Hepatocyte (in vitro differentiated cells): ENCODE data around the gene ZNF254. TPM values are rescaled to one million over a fixed set of nuclear protein-coding genes. Genes with fewer than 3 reads are reported as not detected.

Experiments
- DNase-seq: peaks from one replicate; pipeline ENCODE4 v3.0.0-alpha.2; 2016; ENCODE audit warnings: low spot score
- H2AFZ ChIP-seq: fragments of 200-600 bp; sonication (generic); 2 replicates; pipeline ENCODE4 v1.6.0; 2016; ENCODE audit warnings: antibody characterized with exemption, mild to moderate bottlenecking
- H3K27ac ChIP-seq: fragments of 200-600 bp; sonication (generic); 2 replicates; pipeline ENCODE4 v1.5.1; 2016; ENCODE audit warnings: mild to moderate bottlenecking
- H3K27me3 ChIP-seq: fragments of 200-600 bp; sonication (generic); 2 replicates; pipeline ENCODE4 v1.6.1; 2016
- H3K36me3 ChIP-seq: fragments of 200-600 bp; sonication (generic); replicated peaks from 2 replicates; pipeline ENCODE4 v1.5.1; 2016; ENCODE audit warnings: low read depth; ENCODE audit not compliant: insufficient read depth
- H3K4me1 ChIP-seq: fragments of 200-600 bp; sonication (generic); 2 replicates; pipeline ENCODE4 v1.5.1; 2016; ENCODE audit warnings: mild to moderate bottlenecking, moderate library complexity; ENCODE audit not compliant: insufficient read depth
- H3K4me2 ChIP-seq: fragments of 200-600 bp; sonication (generic); 2 replicates; pipeline ENCODE4 v1.6.0; 2016
- H3K4me3 ChIP-seq: fragments of 200-600 bp; sonication (generic); 2 replicates; pipeline ENCODE4 v1.5.1; 2016; ENCODE audit warnings: mild to moderate bottlenecking
- H3K79me2 ChIP-seq: fragments of 200-600 bp; sonication (generic); 2 replicates; pipeline ENCODE4 v1.6.0; 2017; ENCODE audit warnings: mild to moderate bottlenecking
- H3K9me2 ChIP-seq: fragments of 200-600 bp; sonication (generic); replicated peaks from 2 replicates; pipeline ENCODE4 v1.6.0; 2017; ENCODE audit warnings: mild to moderate bottlenecking; ENCODE audit not compliant: insufficient read depth
- H3K9me3 ChIP-seq: fragments of 200-600 bp; sonication (generic); 2 replicates; pipeline ENCODE4 v1.5.1; 2016; ENCODE audit warnings: low read depth, mild to moderate bottlenecking
- H4K20me1 ChIP-seq: fragments of 200-600 bp; sonication (generic); 2 replicates; pipeline ENCODE4 v1.6.0; 2016; ENCODE audit warnings: mild to moderate bottlenecking; ENCODE audit not compliant: insufficient read depth, poor library complexity, severe bottlenecking
- EZH2 ChIP-seq: fragments of 200-600 bp; sonication (generic); IDR thresholded peaks from 2 replicates; pipeline ENCODE4 v1.6.1; 2016; ENCODE audit warnings: antibody characterized with exemption, mild to moderate bottlenecking, borderline replicate concordance
- EZH2phosphoT487 ChIP-seq: fragments of 200-600 bp; sonication (generic); IDR thresholded peaks from one replicate; pipeline ENCODE4 v1.6.1; 2018; ENCODE audit warnings: antibody characterized with exemption, mild to moderate bottlenecking, low read depth, moderate library complexity; ENCODE audit not compliant: unreplicated experiment, severe bottlenecking
- WGBS: methylation state at CpG from one replicate; pipeline ENCODE4 v1.1.6; 2016; ENCODE audit warnings: low lambda C conversion rate; ENCODE audit errors: missing lambda C conversion rate; 5-methylcytosine and 5-hydroxymethylcytosine counted together
- polyA plus RNA-seq: library from polyadenylated mRNA; unstranded; fragments of >200 nt; fragmentation: Nextera tagmentation; extraction: Ambion mirVana; gene quantifications from 2 replicates; pipeline ENCODE4 v1.2.1, GENCODE V29; 2016
- total RNA-seq: library from RNA; depleted of rRNA; stranded (reverse); fragments of >200 nt; gene quantifications from 2 replicates; pipeline ENCODE4 v1.2.3, GENCODE V29; 2014
- TF ChIP-seq, protein P1 (sequence below): fragments of 200-600 bp; sonication (generic); IDR thresholded peaks from 2 replicates; pipeline ENCODE4 v1.5.1; 2016; ENCODE audit warnings: antibody characterized with exemption, mild to moderate bottlenecking; ENCODE audit not compliant: poor library complexity

ZNF254 gene
- total and polyA plus RNA-seq, 2 experiments from 2014 or later: 8.5 to 30.1 TPM

DNA sequence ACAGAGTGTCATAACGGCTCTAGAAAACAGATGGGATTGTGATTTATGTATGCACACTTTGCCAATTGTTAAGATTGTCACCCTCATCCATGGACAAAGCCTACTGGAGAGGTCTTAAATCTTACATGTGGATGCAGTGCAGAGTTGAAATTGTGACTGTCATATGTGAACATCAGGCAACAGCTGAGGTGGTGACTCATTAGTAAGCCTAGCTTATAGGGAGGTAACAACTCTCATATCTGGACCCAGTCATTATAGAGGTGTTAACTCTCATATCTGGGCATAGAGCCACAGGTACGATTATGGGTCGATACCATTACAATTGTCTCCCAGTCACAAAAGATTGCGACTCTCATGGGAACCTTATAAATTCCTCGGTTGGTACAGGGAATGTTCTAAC is 29.8 kb upstream of the ZNF254 start:
- Histone ChIP-seq H3K36me3 (no peaks in the 10 kb centered on the region), H3K79me2 (no peaks in the 10 kb centered on the region), H3K4me2 (no peak overlapping the region), H4K20me1 (no peaks in the 10 kb centered on the region), H3K4me3 (no peak overlapping the region), H2AFZ (no peak overlapping the region), H3K9me2 (no peaks in the 10 kb centered on the region), H3K9me3 (no peaks in the 10 kb centered on the region), H3K27ac (no peak overlapping the region), H3K4me1 (peaks cover 6% of the 10 kb centered on the region), H3K27me3 (no peaks in the 10 kb centered on the region)
- WGBS: 93% methylated on average over 5 of the region's 5 CpGs
- no peak for DNase-seq
- TF ChIP-seq, protein P1, sequence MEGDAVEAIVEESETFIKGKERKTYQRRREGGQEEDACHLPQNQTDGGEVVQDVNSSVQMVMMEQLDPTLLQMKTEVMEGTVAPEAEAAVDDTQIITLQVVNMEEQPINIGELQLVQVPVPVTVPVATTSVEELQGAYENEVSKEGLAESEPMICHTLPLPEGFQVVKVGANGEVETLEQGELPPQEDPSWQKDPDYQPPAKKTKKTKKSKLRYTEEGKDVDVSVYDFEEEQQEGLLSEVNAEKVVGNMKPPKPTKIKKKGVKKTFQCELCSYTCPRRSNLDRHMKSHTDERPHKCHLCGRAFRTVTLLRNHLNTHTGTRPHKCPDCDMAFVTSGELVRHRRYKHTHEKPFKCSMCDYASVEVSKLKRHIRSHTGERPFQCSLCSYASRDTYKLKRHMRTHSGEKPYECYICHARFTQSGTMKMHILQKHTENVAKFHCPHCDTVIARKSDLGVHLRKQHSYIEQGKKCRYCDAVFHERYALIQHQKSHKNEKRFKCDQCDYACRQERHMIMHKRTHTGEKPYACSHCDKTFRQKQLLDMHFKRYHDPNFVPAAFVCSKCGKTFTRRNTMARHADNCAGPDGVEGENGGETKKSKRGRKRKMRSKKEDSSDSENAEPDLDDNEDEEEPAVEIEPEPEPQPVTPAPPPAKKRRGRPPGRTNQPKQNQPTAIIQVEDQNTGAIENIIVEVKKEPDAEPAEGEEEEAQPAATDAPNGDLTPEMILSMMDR: no peak
- TF ChIP-seq EZH2 (no peak), EZH2phosphoT487 (no peak)

DNA sequence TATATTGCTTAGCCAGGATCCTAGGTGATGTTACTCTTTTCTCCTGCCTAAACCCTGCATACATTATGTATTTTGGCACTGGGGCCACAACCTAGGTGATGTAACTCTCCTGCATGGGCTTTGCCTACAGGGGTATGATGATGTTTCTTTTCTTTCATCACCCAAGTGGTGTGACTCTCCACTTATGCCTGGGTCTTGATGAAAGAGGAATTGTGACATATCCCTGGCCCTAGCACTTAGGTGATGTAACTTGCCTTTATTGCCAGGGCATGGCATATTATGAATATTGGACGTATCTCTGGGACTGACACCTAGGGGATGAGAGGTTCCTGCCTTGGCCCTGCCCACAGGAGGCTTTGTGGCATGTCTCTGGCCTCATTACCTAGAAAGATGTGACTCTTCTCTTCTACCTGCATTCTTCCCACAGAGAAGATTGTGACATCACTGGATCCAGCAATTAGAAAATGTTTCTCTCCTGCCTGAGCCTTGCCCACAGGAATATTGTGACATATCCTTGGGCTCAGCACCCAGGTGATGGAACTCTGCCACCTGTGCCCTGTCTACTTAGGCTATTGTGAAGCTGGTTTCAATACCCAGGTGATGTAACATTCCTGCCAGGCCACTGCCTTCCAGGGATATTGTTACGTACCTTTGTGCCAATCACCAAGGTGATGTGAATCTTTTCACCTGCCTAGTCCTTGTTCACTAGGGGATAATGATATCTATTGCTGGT is 27.3 kb upstream of the ZNF254 start:
- Histone ChIP-seq H3K4me2 (no peak overlapping the region), H4K20me1 (no peaks in the 10 kb centered on the region), H3K9me2 (no peaks in the 10 kb centered on the region), H3K36me3 (no peaks in the 10 kb centered on the region), H2AFZ (no peak overlapping the region), H3K4me1 (no peaks in the 10 kb centered on the region), H3K27ac (no peak overlapping the region), H3K9me3 (no peaks in the 10 kb centered on the region), H3K4me3 (no peak overlapping the region), H3K79me2 (no peaks in the 10 kb centered on the region), H3K27me3 (no peaks in the 10 kb centered on the region)
- WGBS: 100% methylated on average over 2 of the region's 2 CpGs
- no peak for DNase-seq
- no peak for TF ChIP-seq EZH2phosphoT487
- TF ChIP-seq, protein P1: no peak
- no peak for TF ChIP-seq EZH2

DNA sequence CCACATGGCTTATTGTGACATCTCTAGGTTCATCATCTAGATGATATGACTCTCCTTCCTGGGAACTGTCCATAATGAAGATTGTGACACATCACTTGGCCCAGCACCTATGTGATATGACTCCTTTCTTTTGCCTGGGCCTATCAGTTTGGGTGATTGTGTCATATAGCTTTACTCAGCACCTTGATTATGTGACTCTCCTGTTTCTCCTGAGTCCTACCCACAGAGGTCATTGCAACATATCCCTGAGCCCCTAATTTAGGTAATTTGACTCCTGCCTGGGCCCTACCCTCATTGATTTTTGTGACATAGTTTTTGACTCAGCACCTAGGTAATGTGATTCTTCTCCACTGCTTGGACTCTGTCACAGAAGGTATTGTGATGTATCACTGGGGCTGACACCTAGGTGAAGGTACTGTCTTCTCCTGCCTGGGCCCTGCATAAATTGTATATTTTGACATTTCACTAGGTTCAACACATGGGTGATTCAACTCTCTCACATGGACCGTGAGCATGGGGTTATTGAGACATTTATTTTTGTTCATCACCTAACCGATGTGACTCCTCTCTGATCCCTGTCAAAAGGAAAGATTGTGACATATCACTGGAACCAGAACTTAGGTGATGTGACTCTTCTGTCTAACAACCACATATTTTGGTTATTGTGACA is 26.2 kb upstream of the ZNF254 start:
- no peaks in the 10 kb centered on the region for H3K9me2 ChIP-seq
- H3K27ac ChIP-seq: no peak overlapping the region
- no peaks in the 10 kb centered on the region for H4K20me1 ChIP-seq
- H3K27me3 ChIP-seq: no peaks in the 10 kb centered on the region
- no peaks in the 10 kb centered on the region for H3K79me2 ChIP-seq
- no peaks in the 10 kb centered on the region for H3K4me1 ChIP-seq
- no peaks in the 10 kb centered on the region for H3K9me3 ChIP-seq
- no peaks in the 10 kb centered on the region for H3K36me3 ChIP-seq
- no peak overlapping the region for H3K4me2 ChIP-seq
- TF ChIP-seq EZH2phosphoT487 (no peak), EZH2 (no peak)
- TF ChIP-seq, protein P1: no peak
- WGBS: 95% methylated on average over 2 of the region's 2 CpGs
- DNase-seq: no peak
- no peak overlapping the region for H2AFZ ChIP-seq
- H3K4me3 ChIP-seq: no peak overlapping the region
